OCI-LY1 (cell line): ENCODE data around the gene CEBPB.

Experiments used
- H2AFZ ChIP-seq: fragments of 200-600 bp; sonication (generic), shearing (Covaris generic); 2 replicates; pipeline ENCODE4 v1.6.0; 2014; ENCODE audit warnings: antibody characterized with exemption, mild to moderate bottlenecking, low read length
- H3F3A ChIP-seq: fragments of 200-600 bp; sonication (generic), shearing (Covaris generic); 2 replicates; pipeline ENCODE4 v1.6.0; 2014; ENCODE audit warnings: mild to moderate bottlenecking, antibody characterized with exemption, low read length, moderate library complexity; ENCODE audit not compliant: insufficient read depth
- H3K27ac ChIP-seq: fragments of 200-600 bp; sonication (generic); 2 replicates; pipeline ENCODE4 v1.5.1; 2014; ENCODE audit warnings: low read length, mixed run types, mild to moderate bottlenecking, low read depth; ENCODE audit not compliant: poor library complexity, severe bottlenecking
- H3K27me3 ChIP-seq: fragments of 200-600 bp; sonication (generic); 2 replicates; pipeline ENCODE4 v1.6.0; 2014; ENCODE audit warnings: antibody characterized with exemption, mild to moderate bottlenecking, low read length, moderate library complexity; ENCODE audit not compliant: insufficient read depth
- H3K36me3 ChIP-seq: fragments of 200-600 bp; sonication (generic); 2 replicates; pipeline ENCODE4 v1.6.1; 2014; ENCODE audit warnings: mild to moderate bottlenecking, antibody characterized with exemption, low read length, moderate library complexity, mixed read lengths; ENCODE audit not compliant: insufficient read depth
- H3K4me1 ChIP-seq: fragments of 200-600 bp; sonication (generic); 2 replicates; pipeline ENCODE4 v1.5.1; 2014; ENCODE audit warnings: mild to moderate bottlenecking, low read length, moderate library complexity; ENCODE audit not compliant: insufficient read depth, severe bottlenecking
- H3K4me2 ChIP-seq: fragments of 200-600 bp; sonication (generic), shearing (Covaris generic); 2 replicates; pipeline ENCODE4 v1.6.1; 2014; ENCODE audit warnings: low read length
- H3K4me3 ChIP-seq: fragments of 200-600 bp; sonication (generic); 2 replicates; pipeline ENCODE4 v1.5.1; 2014; ENCODE audit warnings: low read length, low read depth, mild to moderate bottlenecking, mixed read lengths; ENCODE audit not compliant: poor library complexity, severe bottlenecking
- H3K79me2 ChIP-seq: fragments of 200-600 bp; shearing (Covaris generic); 2 replicates; pipeline ENCODE4 v1.6.1; 2016; ENCODE audit warnings: mixed run types, low read length, mixed read lengths; ENCODE audit not compliant: insufficient read depth
- H3K9ac ChIP-seq: fragments of 200-600 bp; sonication (generic), shearing (Covaris generic); 2 replicates; pipeline ENCODE4 v1.6.1; 2014; ENCODE audit warnings: mild to moderate bottlenecking, low read length, mixed read lengths
- H3K9me2 ChIP-seq: fragments of 200-600 bp; sonication (generic), shearing (Covaris generic); 2 replicates; pipeline ENCODE4 v1.6.1; 2014; ENCODE audit warnings: low read depth, mild to moderate bottlenecking, low read length, mixed read lengths
- H3K9me3 ChIP-seq: fragments of 200-600 bp; shearing (Covaris generic); 2 replicates; pipeline ENCODE4 v1.6.1; 2014; ENCODE audit warnings: low read length, mixed read lengths
- H4K20me1 ChIP-seq: fragments of 200-600 bp; sonication (generic), shearing (Covaris generic); 2 replicates; pipeline ENCODE4 v1.6.0; 2016; ENCODE audit warnings: mild to moderate bottlenecking, low read length; ENCODE audit not compliant: insufficient read depth
- EZH2 ChIP-seq: fragments of 200-600 bp; sonication (generic), shearing (Covaris generic); IDR thresholded peaks from 2 replicates; pipeline ENCODE4 v1.8.0; 2017; ENCODE audit warnings: borderline replicate concordance, mixed run types, mild to moderate bottlenecking, antibody characterized with exemption, low read length, moderate library complexity, mixed read lengths
- TF ChIP-seq, protein P1 (sequence below): fragments of 200-600 bp; sonication (generic), shearing (Covaris generic); IDR thresholded peaks from 2 replicates; pipeline ENCODE4 v1.5.1; 2017; ENCODE audit warnings: mild to moderate bottlenecking, antibody characterized with exemption, low read length, moderate library complexity, mixed read lengths

Gene CEBPB

DNA sequence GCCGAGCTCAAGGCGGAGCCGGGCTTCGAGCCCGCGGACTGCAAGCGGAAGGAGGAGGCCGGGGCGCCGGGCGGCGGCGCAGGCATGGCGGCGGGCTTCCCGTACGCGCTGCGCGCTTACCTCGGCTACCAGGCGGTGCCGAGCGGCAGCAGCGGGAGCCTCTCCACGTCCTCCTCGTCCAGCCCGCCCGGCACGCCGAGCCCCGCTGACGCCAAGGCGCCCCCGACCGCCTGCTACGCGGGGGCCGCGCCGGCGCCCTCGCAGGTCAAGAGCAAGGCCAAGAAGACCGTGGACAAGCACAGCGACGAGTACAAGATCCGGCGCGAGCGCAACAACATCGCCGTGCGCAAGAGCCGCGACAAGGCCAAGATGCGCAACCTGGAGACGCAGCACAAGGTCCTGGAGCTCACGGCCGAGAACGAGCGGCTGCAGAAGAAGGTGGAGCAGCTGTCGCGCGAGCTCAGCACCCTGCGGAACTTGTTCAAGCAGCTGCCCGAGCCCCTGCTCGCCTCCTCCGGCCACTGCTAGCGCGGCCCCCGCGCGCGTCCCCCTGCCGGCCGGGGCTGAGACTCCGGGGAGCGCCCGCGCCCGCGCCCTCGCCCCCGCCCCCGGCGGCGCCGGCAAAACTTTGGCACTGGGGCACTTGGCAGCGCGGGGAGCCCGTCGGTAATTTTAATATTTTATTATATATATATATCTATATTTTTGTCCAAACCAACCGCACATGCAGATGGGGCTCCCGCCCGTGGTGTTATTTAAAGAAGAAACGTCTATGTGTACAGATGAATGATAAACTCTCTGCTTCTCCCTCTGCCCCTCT lies 1.1 kb downstream of the CEBPB start:
- Histone ChIP-seq H3K9ac (peak overlapping the region; percentile 74), H3K27me3 (no peaks in the 10 kb centered on the region), H3F3A (no peaks in the 10 kb centered on the region), H3K4me2 (peak overlapping the region; percentile 69), H2AFZ (no peak overlapping the region), H3K4me3 (peak overlapping the region; percentile 75), H3K27ac (peak overlapping the region; percentile 67), H3K9me3 (no peaks in the 10 kb centered on the region), H3K4me1 (peaks cover 27% of the 10 kb centered on the region), H3K9me2 (no peaks in the 10 kb centered on the region), H3K36me3 (peaks cover 10% of the 10 kb centered on the region; the same call in 1 of the 2 replicates), H3K79me2 (no peaks in the 10 kb centered on the region), H4K20me1 (no peaks in the 10 kb centered on the region)
- TF ChIP-seq, protein P1, sequence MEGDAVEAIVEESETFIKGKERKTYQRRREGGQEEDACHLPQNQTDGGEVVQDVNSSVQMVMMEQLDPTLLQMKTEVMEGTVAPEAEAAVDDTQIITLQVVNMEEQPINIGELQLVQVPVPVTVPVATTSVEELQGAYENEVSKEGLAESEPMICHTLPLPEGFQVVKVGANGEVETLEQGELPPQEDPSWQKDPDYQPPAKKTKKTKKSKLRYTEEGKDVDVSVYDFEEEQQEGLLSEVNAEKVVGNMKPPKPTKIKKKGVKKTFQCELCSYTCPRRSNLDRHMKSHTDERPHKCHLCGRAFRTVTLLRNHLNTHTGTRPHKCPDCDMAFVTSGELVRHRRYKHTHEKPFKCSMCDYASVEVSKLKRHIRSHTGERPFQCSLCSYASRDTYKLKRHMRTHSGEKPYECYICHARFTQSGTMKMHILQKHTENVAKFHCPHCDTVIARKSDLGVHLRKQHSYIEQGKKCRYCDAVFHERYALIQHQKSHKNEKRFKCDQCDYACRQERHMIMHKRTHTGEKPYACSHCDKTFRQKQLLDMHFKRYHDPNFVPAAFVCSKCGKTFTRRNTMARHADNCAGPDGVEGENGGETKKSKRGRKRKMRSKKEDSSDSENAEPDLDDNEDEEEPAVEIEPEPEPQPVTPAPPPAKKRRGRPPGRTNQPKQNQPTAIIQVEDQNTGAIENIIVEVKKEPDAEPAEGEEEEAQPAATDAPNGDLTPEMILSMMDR = no peak
- no peak for TF ChIP-seq EZH2

DNA sequence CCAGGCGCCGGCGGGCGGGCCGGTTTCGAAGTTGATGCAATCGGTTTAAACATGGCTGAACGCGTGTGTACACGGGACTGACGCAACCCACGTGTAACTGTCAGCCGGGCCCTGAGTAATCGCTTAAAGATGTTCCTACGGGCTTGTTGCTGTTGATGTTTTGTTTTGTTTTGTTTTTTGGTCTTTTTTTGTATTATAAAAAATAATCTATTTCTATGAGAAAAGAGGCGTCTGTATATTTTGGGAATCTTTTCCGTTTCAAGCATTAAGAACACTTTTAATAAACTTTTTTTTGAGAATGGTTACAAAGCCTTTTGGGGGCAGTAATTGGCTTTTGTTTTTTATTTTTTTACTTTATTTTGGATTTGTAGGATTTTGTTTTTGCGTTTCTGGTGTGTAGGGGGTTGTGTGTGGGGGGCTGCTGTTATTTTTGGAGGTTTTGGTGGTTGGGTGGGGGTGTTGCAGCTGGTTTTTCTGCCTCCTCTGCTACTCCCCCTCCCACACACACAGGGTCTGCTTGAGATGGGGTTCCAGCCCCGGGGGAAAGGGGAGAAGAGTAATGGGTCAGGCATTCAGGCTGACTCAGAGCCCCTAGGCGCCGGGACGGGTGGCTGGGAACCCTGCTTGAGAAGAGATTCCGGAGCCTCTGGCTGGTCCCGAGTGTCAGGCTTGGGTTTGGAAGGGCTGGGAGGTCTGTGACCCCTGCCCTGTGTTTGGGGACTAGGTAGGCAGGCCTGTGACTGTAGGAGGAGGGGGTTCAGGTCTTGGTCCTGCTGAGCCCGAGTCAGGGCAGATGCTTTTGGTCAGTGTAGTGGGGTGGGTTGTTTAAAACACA lies 2.0 kb downstream of the CEBPB start:
- no peaks in the 10 kb centered on the region for H3F3A ChIP-seq
- no peaks in the 10 kb centered on the region for H3K9me3 ChIP-seq
- no peaks in the 10 kb centered on the region for H3K79me2 ChIP-seq
- no peaks in the 10 kb centered on the region for H3K9me2 ChIP-seq
- H3K27ac ChIP-seq = no peak overlapping the region
- peaks cover 10% of the 10 kb centered on the region; the same call in 1 of the 2 replicates for H3K36me3 ChIP-seq
- H3K4me1 ChIP-seq = peaks cover 19% of the 10 kb centered on the region
- H4K20me1 ChIP-seq = no peaks in the 10 kb centered on the region
- TF ChIP-seq, protein P1 = no peak
- no peak for TF ChIP-seq EZH2
- peak overlapping the region; percentile 74 for H3K9ac ChIP-seq
- H2AFZ ChIP-seq = no peak overlapping the region
- no peaks in the 10 kb centered on the region for H3K27me3 ChIP-seq
- peak overlapping the region; percentile 69 for H3K4me2 ChIP-seq
- H3K4me3 ChIP-seq = peak overlapping the region; percentile 75

DNA sequence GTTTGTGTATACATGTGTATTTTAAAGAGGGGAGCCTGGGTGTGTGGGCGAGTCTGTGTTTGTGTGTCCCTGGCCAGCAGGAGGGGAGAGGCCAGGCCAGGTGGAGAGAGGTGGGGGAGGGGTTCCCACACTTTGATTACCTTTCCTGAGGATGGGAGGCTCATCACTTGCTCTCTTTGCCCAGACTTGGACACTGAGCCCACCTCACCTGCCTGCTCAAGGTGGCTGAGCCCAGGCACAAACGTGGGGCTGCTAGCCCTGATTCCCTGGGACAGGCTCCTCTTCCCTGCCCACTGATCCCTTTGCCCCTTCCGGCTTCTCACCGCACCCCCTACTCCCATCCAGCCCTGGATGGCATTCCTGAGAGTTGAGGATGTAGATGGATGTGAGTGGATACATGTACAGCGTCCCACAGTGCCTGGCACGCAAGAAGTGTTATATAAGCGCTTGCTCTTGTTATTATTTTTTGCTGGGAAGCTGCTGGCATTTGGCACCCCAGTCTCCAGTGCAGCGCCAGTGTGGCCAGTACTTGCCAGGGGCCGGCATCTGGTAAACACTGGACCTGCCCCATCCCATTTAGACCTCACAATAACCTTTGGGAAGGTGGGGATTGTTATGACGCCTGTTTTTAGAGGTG lies 2.7 kb downstream of the CEBPB start:
- peaks cover 10% of the 10 kb centered on the region; the same call in 1 of the 2 replicates for H3K36me3 ChIP-seq
- peak overlapping the region; percentile 74 for H3K9ac ChIP-seq
- peak overlapping the region; percentile 69 for H3K4me2 ChIP-seq
- H3K79me2 ChIP-seq = no peaks in the 10 kb centered on the region
- no peaks in the 10 kb centered on the region for H3K27me3 ChIP-seq
- H3K9me3 ChIP-seq = no peaks in the 10 kb centered on the region
- no peaks in the 10 kb centered on the region for H3K9me2 ChIP-seq
- H2AFZ ChIP-seq = no peak overlapping the region
- peaks cover 19% of the 10 kb centered on the region for H3K4me1 ChIP-seq
- H4K20me1 ChIP-seq = no peaks in the 10 kb centered on the region
- TF ChIP-seq EZH2 = no peak
- TF ChIP-seq, protein P1 = no peak
- peak overlapping the region; percentile 75 for H3K4me3 ChIP-seq
- no peak overlapping the region for H3K27ac ChIP-seq
- H3F3A ChIP-seq = no peaks in the 10 kb centered on the region
